HuH-7.5 (cell line): Measurements from ENCODE around the gene PAPPA.

ENCODE experiments used
- DNase-seq: peaks from one replicate; pipeline ENCODE4 v3.0.0; 2011; ENCODE audit warnings: low spot score

Gene PAPPA

DNA sequence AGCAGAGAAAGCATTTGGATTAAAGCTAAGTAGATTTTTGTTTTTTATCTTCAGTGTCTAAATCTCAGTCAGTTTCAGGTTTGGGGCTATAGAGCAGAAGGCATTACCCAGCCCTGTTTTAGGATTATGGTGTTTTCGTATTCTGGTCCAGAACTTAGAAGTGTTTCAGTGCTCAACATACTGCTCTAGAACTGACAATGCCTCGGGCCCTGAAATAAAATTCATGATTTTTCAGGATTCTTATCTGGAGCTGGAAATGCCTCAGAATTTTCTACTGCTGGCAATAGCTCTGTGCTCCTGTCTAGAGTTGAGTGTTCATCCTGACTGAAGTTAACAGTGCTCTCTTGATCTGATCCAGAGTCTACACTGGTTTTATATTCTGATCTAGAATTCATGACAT lies 163.9 kb downstream of the PAPPA start:
- no peak for DNase-seq

DNA sequence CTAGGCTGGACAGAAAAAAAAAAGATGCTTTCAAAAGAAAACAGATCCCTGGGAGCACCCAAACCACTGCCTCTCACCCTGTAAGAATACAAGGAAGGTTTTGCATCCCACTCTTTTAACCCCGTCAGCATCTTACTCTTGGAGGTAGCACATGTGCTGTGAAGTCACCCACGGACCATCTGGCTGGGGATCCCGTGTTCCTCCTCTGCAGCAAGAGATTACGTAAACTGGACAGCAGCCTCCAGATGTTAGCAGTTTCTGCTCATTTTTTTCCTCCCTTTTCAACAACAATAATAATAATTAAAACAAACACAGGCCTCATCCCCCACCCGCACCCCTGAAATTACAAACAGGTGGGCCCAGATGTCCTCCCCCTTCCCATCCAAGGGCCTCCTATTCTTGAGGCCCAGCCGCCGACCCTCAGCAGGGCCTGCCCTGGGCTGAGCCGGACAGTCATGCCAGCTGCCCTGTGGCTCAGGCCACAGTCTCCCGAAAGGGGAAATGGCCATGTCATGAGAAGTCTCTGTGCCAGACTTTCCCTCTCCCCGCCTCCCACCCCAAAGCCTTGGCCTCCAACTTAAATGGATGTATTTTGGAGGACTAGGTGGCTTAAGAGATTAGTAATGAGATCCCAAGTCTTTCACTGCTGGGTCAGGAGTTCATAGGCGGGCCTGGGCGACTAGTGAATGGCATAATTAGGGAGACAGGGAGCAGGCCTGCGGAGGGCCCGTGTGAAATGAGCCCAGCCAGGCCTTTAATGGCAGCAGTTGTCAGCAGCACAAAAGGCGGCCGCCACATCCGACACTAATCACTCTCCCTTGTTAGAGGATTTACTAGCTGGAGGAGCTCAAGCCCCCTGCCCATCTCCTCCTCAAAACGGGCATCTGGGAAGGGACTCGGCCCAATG lies 165.1 kb downstream of the PAPPA start:
- DNase-seq, result no peak

DNA sequence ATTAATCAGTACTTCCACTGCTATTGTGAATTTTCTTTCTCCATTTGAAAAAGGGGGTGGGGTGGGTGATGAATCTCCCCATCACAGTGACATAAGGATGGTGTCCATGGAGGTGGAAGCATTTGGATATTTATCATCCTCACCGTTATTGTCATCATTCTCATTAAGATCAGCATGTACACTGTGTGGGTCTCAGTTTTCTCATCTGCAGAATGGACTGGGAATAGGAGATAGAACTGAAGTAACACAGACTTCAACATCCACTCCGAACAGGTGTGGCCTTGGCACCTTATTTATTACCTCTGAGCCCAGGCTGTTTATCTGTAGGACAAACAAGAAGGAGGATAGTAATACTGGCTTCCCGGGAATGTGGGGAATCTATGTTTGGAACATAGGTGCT lies 165.9 kb downstream of the PAPPA start:
- no peak for DNase-seq

DNA sequence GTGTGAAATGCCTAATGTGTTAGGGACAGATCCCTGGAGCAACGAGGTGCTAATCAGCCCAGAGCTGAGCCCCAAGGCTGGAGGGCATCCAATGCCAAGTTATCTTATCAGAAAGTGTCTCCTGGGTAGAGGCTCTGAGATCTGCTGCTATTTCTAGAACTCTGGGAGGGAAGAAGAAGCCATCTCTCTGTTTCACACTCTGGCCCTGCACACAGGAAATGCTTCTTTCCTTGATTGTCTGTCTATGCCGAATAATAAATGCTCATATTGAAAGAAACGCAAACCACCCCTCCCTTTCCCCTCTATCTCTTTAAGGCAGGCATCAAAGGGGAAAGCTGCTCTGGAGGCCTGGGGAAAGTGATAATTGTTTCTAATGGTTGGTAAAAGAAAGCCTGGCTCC lies 166.7 kb downstream of the PAPPA start:
- DNase-seq, result no peak

DNA sequence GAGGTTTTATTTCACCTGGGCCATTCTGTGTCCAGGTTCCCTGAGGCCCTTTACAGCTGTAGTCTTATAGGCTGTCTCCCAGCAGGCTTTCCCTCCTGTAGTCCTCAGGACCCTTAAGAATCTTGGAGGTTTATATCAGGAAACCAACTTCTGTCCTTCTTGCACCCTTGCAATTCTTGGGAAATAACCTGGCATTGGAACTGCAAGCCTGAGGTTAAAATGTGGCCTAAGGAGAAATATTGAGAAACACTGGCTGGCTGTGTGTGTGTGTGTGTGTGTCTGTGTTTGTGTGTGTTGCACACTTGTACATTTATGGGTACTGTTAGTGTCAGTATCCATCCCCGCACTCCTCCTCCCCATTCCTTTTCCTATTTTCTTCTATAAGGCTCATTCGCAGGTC lies 168.9 kb downstream of the PAPPA start:
- no peak for DNase-seq

DNA sequence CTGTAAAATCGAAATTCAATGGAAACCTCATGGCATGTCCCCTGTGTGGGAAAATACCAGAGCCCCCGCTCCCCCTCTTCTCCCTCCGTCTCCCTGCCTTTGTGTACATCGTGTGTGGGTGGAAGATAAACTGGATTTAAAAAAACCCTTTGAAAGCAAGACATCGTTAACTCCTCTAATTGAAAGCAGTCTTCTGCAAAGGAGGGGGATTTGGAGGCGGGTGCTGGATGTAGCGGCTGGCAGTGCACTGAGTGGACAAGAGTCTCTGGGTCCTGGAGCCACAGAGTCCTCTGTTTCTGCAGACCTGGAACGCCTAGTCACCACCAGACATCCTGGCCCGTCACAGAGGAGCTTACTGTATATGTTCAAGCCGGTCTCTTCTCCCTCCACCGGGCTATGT lies 169.4 kb downstream of the PAPPA start:
- no peak for DNase-seq

DNA sequence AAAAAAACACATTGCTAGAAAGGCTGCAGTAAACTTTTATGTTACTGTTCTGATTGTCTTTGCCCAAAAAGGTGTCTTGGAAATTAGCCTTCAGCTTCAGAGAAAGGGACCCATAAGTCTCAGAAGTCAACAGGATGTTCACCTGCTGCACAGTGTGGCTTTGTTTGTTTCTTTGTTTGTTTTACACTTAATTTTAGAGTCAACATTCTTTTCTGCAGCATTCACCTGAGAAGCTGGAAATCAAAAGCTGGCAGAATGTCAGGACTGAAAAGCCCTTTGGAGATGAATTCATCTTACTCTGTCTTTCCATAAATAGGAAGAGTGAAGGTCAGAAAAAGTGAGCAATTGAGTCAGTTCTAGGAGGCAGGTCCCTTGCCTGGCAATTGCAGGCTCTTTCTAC lies 170.0 kb downstream of the PAPPA start:
- DNase-seq, result no peak

DNA sequence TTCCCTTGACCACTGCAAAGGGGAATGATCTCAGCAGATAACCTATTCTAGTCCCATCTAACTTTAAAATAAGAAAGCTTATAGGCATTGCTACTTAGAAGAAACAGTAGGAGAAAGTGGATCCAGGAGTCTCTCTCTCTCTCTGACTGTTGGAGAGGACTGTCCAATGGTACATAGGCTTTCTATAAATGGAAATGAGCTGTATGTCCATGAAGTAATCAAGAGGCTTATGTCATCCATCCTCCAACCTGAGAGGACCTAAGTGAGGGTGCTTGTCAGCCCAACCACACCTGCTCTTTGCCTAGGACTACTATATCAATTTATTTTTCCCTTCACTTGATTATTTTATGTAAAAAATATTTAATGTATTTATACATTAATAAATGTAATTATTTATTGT lies 172.3 kb downstream of the PAPPA start:
- DNase-seq, result no peak

DNA sequence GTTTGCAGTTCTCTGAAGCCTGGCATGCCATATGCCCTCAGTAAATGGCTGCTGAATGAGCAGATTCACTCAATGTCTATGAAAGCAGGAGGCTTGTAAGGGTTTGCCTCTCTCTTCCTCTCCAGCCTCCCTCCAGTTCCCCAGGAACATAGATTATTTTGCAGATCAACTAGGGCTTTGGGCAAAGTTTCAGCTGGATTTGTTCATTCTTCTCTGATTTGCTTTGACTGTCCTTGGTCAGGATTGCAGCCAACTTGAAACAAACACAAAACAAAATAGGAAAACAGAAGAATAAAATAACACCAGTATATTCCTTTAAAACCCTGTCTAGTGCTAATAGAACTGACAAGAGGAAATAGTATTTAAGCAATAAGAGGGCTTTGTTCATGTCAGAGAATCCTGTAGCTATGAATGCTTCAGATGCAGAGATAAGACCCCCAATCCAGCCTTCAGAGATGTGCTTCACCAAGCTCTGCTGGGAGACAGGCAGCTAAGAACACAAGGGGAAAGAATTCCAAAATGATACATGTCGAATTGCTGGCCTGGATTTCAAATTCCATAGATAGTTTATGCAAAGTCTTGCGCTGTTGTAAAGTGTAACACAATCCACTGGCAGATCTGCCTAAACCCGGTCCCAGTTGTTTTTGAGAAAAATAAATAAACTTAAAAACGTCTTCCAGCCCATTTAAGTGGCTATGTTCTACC lies 174.3 kb downstream of the PAPPA start:
- no peak for DNase-seq

DNA sequence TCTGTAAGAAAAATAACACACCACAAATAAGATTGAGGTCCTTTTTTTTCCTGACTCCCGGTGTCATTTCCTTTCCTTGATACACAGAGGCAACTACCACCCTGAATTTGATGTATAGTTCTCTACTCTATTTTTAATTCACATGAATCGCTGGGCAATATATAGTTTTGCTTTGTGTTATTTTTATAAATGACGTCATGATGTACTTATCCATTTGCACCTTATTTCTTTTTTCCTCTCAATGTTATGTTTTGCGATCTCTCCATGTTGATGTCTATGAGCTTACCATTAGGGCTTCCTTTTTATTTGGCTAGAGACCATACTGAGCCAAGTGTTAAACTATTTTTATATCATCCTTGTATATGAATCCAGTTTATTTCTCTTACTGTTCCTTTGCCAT lies 175.9 kb downstream of the PAPPA start:
- DNase-seq, result no peak

DNA sequence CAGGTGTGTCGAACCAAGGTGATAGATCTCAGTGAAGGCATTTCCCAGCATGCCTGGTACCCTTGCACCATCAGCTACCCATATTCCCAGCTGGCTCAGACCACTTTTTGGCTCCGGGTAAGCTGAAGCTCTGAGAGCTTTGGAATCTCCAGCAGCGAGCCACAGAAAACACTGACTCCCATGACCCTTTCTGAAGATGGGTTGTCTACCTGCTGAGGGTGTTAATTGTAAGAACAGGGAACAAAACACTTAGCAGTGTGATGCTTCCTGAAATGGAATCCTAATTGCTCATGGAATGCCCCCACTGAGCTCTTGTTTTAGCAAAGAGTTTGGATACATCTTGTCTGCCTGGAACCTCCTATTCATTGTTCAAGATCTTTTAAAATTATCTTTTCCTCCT lies 177.7 kb downstream of the PAPPA start:
- DNase-seq, result no peak

DNA sequence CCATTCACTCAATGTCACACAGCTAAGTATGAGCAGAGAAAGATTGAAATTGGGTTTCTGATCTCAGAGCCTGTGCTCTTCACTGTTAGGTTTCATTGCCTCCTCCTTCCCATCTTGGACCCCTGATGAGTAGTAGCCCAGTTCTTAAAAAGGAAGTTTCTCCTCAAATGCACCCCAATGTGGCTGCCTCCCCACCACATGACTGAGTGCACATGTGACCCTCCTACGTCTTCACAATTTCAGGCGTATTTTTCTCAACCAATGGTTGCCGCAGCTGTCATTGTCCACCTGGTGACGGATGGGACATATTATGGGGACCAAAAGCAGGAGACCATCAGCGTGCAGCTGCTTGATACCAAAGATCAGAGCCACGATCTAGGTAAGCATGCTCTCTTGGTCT lies 178.5 kb downstream of the PAPPA start:
- DNase-seq, result no peak

DNA sequence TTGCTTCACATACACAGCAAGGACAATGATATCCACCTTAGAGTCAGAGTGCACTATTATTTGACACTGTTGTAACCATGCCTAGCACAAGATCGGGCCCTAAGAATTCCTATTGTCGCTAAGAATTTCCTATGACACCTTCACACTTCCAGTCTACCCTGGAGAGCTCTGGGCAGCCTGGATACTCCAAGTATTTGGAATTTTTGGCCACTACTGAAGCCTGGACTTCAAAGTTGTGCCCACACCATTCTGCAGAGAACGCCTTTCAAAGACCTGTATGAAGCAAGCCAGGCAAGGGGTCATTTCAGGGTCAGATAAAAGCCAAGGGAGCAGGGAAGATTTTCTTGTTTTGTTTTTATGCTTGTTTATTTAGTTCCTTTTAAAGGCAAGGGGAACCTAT lies 179.7 kb downstream of the PAPPA start:
- no peak for DNase-seq

DNA sequence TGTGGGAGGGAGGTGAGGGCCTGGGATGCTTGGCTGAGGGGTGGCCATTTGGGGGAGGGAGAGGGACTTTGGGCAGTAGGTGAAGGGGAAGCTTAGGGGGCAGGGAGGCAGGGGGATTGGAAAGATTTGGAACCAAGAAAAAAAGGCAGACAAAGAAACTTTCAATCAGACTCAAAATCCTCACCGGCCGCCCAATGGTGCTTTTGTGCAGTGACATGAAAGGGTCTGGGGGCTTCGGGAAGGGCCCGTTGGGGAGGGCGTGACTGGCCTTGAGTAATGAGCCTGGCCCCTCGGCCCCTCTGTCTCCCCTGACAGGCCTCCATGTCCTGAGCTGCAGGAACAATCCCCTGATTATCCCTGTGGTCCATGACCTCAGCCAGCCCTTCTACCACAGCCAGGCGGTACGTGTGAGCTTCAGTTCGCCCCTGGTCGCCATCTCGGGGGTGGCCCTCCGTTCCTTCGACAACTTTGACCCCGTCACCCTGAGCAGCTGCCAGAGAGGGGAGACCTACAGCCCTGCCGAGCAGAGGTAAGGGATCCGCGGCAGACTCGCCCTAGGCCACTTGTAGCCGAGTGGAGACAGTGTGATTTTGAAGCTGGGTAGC lies 181.1 kb downstream of the PAPPA start:
- DNase-seq, result no peak

DNA sequence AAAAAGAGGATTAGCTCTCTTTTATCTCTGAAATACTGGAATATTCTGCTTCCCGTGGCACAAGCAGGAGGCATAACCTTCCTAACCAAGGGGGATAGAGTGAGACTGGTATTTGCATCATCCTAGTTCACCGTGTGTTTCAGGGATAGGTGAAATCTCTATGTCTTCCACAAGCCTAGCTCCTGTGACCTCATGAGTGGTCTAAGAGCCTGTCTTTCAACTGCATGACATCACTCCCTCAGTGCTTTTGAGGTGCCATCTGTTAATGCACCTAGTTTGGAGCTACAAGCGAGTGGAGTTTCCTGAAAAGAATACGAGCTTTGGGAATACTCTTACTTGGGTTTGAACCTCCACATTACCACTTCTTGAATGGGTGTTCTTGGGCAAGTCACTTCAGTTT lies 181.8 kb downstream of the PAPPA start:
- no peak for DNase-seq

DNA sequence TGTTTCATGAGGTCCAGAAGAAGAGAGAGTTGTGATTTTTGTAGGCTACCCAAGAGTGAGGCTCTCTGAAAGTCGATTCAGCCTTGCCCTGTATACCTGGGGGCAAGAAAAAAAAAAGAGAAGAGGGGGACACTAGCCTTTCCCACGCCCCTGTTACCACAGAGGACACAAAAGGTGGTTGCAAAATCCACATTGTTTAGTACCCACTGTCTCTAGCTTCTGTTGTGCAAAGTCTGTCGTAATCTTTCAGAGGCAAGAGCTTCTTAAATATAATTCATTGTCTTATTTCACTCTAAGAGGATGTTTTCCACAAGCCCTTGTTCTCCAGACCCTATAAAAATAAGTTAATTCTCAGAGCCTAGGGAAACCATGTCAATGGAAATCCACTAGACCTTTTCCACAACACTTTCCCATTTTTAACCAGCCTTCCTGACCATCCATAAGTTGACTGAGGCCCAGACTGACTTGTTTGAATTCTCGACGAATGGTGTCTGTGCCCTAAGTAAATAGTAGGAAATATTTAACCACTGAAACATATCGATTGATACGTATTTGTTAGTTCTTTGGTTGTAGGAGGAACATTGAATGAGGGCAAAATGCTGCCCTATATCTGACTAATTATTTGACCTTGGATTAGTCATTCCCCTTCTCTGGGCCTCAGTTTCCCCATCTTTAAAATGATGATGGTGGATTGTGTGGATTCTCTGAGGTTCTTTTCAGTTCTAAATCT lies 182.7 kb downstream of the PAPPA start:
- no peak for DNase-seq

DNA sequence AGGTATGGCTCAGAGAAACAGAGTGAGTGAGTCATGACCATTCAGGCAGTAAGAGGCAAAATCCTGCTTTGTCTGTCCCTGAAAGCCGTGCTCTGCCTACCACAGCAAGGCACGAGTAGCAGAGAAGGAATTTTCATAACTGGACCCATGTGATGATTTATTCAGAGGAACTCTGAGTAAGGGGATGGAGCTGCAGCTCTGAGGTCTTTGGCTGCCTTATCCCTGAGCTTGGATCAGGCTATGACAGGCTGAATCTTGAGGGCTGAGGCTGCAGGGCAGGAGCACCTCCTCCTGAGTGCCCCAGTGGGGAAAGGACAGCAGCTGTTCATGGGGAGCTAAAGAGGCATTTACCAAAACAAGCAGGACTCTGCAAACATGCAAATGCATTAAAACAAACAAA lies 183.4 kb downstream of the PAPPA start:
- DNase-seq, result no peak

DNA sequence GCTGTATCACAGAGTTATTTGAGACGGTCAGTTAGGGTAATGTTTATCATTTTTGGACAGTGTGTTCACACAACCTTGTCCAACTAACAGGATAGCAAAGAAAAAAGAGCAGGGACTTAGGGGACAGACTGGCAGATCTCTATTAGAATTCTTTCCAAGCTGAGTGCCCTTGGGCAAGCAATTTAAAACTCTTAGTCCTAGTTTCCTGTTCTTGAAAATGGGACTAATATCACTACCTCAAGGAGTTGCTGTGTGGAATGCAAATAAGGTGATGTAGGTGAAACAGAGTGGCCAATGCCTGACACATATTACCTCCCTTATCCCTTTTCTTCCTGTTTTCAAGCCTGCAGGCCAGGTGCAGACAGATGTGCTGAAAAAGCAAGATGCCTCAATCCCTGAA lies 186.7 kb downstream of the PAPPA start:
- no peak for DNase-seq

DNA sequence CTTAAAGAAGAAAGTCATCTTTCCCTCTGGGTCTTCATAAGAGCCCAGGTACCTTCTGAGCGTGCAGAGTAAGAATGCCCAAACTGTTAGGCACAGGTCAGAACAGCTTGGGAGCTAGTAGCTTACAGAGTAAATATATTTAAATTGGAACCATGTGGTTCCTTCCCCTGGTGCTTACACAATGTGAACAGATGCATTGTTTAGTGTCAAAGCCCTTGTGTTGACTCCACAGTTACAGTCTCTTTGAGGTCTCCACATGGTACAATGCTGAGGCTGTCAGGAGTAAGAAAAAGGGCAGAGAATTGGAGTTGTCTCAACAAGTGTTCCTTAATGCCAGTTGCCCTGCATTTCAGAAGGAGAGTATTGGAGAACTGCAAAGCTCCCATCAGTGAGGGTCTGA lies 188.5 kb downstream of the PAPPA start:
- DNase-seq, result no peak

DNA sequence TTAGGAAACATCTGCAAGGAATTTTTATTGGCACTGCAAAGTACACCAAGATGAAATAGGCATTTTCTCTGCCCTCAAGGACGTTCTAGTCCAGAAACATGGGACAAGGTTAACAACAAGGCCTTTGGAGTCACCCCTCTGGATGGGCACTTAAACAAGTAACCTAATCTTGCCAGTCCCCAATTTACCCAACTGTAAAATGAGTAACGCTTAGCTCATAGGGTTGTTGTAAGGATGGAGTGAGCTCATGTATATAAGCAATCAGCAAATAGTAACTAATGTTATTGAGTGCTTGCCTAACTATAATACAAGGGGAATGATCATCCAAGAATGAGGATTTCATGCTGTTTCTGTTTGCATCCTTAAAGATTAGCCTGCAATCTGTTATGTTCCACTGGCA lies 189.3 kb downstream of the PAPPA start:
- DNase-seq, result no peak

DNA sequence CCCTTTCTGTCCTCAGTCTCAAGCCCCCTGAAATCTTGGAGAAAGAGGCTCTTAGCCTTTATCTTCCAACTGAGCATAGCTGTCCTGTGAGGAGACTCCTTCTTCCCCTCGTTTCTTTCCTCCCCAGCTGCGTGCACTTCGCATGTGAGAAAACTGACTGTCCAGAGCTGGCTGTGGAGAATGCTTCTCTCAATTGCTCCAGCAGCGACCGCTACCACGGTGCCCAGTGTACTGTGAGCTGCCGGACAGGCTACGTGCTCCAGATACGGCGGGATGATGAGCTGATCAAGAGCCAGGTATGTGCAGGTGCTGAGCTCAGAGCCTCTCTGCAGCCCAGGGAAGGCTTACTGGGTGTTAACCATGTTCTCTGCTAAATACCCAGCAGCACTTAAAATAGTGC lies 190.8 kb downstream of the PAPPA start:
- DNase-seq, result no peak

DNA sequence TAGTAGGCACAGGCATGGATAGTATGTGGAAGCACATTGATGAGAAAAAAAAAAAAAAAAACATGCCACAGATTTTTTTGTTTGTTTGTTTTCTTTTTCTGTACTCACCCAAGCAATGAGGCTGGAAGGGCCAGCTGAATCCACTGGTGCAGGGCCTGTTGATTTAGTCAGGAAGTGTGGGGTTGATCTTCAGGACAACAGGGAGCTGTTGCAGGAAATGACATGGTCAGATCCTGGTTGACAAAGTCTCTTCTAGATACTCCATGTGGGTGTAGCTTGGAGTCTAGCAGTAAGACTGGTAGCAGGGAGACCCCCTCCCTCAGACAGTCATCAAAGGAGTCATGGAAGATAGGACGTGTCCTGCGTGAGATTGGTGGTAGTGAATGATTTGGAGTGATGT lies 191.8 kb downstream of the PAPPA start:
- no peak for DNase-seq

DNA sequence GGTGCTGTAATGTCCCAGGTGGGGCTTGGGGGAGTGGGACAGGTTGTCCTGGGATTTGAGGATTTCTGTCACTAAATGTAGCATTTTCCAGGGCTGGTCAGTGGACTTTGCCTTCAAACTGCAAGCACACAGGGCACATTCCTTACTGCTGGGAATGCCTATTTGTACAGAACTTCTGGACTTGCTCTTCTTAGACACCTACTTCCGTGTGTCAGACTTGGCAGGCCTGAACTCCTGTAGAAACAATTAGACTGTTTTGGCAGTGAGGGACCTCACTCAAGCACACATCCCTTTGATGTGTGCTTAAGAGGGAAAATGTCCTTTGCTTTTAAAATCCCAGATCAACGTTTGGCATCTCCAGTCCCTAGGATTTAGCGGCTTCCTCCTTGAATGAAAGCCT lies 192.2 kb downstream of the PAPPA start:
- DNase-seq, result no peak
